ENCODE results near the gene WDR54.

Gene WDR54

DNA sequence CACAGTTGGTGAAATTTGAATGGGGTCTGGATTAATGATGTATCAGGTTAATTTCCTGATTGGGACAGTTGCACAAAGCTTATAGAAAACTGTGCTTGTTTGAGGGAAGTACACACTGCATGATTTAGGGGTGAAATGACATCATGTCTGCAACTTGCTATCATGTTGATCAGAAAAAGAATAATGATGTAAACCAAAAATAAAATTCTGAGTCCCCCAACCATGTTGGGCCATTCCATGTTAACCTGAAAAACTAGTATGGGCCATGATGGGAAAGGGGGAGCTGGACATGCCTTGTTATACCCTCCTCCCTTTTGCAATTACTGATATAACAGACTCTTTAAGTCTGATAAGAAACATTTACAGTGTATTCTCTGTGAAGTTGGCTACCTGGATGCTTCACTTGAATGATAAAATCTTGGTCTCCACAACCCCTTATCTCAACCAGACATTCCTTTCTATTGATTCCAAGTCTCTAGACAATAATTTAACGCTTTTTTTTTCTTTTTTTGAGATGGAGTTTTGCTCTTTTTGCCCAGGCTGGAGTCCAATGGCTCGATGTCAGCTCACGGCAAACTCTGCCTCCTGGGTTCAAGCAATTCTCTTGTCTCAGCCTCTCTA is 29.1 kb downstream of the WDR54 start:
- H3K27me3 ChIP-seq = peaks cover 30% of the 10 kb centered on the region
- no peak overlapping the region for H3K4me3 ChIP-seq (ENCODE audit: low read depth in 1 of 2, low read length in 1 of 2)
- H3K4me1 ChIP-seq (ENCODE audit: control insufficient read depth in 1 of 2, insufficient read depth in 1 of 2, low read depth in 1 of 2, low read length in 1 of 2) = peaks cover 13 to 14% of the 10 kb centered on the region in 2 experiments
- H3K9me3 ChIP-seq = no peaks in the 10 kb centered on the region
- no peaks in the 10 kb centered on the region for H3K36me3 ChIP-seq
- TF ChIP-seq, protein P1, sequence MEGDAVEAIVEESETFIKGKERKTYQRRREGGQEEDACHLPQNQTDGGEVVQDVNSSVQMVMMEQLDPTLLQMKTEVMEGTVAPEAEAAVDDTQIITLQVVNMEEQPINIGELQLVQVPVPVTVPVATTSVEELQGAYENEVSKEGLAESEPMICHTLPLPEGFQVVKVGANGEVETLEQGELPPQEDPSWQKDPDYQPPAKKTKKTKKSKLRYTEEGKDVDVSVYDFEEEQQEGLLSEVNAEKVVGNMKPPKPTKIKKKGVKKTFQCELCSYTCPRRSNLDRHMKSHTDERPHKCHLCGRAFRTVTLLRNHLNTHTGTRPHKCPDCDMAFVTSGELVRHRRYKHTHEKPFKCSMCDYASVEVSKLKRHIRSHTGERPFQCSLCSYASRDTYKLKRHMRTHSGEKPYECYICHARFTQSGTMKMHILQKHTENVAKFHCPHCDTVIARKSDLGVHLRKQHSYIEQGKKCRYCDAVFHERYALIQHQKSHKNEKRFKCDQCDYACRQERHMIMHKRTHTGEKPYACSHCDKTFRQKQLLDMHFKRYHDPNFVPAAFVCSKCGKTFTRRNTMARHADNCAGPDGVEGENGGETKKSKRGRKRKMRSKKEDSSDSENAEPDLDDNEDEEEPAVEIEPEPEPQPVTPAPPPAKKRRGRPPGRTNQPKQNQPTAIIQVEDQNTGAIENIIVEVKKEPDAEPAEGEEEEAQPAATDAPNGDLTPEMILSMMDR (IDR thresholded peaks at IDR 0.05) = no peak
- H3K27ac ChIP-seq = no peak overlapping the region

DNA sequence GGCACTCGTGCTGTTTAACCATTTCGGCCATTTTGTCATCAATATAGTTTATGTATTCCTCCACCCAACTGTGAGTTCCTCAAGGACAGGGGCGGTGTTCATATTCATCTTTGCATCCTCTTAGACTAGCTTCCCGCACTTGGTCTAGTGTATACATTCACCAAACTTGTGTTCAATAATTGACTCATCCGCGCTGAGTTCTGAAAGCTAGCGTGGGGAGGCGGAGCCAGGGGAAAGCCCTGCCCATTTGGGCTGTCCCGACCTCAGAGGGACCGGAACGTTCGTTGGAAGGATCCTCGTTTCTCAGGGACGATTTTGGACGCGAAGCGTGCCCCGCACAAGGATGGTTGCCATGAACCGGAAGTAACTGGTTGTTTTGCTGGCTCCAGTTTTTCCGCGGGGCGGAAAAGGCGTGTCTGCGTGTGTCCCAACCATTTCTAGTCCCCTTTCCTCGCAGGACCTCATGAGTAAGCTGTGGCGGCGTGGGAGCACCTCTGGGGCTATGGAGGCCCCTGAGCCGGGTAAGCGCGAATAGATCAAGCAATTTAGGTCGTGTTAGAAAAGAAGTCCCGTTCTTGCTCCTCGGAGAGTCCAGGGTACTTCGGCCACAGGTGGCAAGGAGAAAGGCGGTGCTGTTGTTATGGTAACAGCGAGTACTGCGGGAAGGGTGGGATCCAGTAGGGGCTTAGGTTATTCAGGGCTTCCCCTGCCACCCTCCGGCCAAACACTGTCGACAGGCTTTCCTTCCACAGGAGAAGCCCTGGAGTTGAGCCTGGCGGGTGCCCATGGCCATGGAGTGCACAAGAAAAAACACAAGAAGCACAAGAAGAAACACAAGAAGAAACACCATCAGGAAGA is 33.4 kb downstream of the WDR54 start, which contains the start of gene INO80B:
TSS of gene INO80B (plus strand) at position 434 of the 858 bp plus-strand sequence. CDS start at position 464, 30 bp downstream.
- TF ChIP-seq, protein P1 (IDR thresholded peaks at IDR 0.05) = peak; percentile 10
- Histone ChIP-seq H3K4me3 (ENCODE audit: low read depth in 1 of 2, low read length in 1 of 2) (peak within 1 kb of the TSS; percentile 85 to 97), H3K9me3 (no peaks in the 10 kb centered on the region), H3K27ac (peak within 1 kb of the TSS; percentile 83), H3K27me3 (peaks cover 6% of the 10 kb centered on the region), H3K4me1 (ENCODE audit: control insufficient read depth in 1 of 2, insufficient read depth in 1 of 2, low read depth in 1 of 2, low read length in 1 of 2) (peaks cover 40 to 44% of the 10 kb centered on the region in 2 experiments), H3K36me3 (peaks cover 4% of the 10 kb centered on the region)

DNA sequence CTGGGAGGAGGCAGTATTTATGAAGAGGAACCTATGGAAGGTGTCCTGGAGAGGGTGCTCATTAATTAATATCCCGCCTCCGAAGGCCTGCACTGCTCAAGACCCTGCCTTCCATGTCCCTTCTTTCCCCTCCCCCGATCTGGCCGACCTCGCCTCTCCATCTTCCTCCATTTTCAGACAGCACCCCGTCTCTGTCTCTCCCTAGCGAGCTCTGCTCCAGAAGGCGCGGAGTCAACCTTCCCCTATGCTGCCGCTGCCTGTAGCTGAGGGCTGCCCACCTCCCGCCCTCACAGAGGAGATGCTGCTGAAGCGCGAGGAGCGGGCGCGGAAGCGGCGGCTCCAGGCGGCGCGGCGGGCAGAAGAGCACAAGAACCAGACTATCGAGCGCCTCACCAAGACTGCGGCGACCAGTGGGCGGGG is 35.6 kb downstream of the WDR54 start:
- Histone ChIP-seq H3K9me3 (no peaks in the 10 kb centered on the region), H3K4me3 (ENCODE audit: low read depth in 1 of 2, low read length in 1 of 2) (peak overlapping the region; percentile 67 to 91), H3K36me3 (peaks cover 14% of the 10 kb centered on the region), H3K27me3 (no peaks in the 10 kb centered on the region), H3K27ac (peak overlapping the region; percentile 93), H3K4me1 (ENCODE audit: control insufficient read depth in 1 of 2, insufficient read depth in 1 of 2, low read depth in 1 of 2, low read length in 1 of 2) (peaks cover 40 to 44% of the 10 kb centered on the region in 2 experiments)
- TF ChIP-seq, protein P1 (IDR thresholded peaks at IDR 0.05) = no peak

DNA sequence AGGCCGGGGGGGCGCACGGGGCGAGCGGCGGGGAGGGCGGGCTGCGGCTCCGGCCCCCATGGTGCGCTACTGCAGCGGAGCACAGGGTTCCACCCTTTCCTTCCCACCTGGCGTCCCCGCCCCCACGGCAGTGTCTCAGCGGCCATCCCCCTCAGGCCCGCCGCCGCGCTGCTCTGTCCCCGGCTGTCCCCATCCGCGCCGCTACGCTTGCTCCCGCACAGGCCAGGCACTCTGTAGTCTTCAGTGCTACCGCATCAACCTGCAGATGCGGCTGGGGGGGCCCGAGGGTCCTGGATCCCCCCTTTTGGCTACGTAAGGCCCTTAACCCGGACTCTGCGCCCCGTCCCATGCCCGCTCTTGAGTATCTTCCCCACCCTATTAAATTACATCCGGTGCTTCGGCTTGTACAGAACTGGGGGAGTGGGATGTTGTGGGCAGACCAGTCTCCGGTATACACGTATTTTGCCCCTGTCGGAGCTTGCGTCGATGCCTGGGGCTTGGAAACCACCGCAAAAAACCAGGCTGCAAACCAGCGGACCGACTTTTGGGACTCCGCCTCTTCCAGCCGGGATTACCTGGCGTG is 36.1 kb downstream of the WDR54 start:
- Histone ChIP-seq H3K4me1 (ENCODE audit: control insufficient read depth in 1 of 2, insufficient read depth in 1 of 2, low read depth in 1 of 2, low read length in 1 of 2) (peaks cover 40 to 44% of the 10 kb centered on the region in 2 experiments), H3K9me3 (no peaks in the 10 kb centered on the region), H3K36me3 (peaks cover 19% of the 10 kb centered on the region), H3K4me3 (ENCODE audit: low read depth in 1 of 2, low read length in 1 of 2) (peak overlapping the region; percentile 67 to 91), H3K27me3 (no peaks in the 10 kb centered on the region), H3K27ac (peak overlapping the region; percentile 93)
- TF ChIP-seq, protein P1 (IDR thresholded peaks at IDR 0.05) = no peak

DNA sequence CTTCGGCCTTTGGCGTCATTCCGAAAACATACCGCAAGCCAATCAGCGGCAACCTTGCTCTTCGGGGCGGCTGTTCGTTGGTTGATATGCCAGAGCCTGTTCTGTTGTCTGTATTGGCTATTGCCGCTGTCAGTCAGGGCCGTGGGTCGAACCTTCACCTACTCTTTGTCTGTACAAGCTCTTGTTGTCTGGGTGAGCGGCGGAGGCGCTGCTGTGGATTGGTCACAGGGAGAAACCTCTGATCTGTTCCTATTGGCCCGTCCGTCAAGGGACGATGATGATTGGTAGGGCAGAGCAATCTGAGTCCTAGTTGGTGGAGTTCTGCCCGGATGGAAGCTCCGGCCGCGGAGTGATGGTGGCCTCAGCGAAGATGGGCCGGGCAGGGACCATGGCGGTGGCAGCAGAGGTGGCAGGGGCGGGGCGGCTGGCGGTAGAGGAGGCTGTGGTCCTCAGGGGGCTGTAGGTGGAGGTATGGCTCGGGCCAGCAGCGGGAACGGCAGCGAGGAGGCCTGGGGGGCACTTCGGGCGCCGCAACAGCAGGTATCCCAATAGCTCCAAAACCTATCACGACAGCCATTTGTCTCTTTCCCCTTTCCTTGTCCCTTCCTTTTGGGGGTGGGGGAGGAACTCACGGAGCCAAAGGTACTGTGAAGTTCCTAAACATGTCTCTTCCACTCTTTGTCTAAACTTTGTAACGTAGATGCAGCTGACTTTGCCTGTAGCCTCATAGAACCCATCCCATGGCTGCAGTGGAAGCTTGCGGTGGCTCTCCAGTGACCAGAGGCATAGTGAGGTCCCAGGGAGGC is 36.8 kb downstream of the WDR54 start, which contains the start of gene WBP1:
TSS of gene WBP1 (plus strand) at position 307 of the 806 bp plus-strand sequence. CDS start at position 472, 165 bp downstream.
- Histone ChIP-seq H3K4me1 (ENCODE audit: control insufficient read depth in 1 of 2, insufficient read depth in 1 of 2, low read depth in 1 of 2, low read length in 1 of 2) (peaks cover 40 to 44% of the 10 kb centered on the region in 2 experiments), H3K4me3 (ENCODE audit: low read depth in 1 of 2, low read length in 1 of 2) (peak within 1 kb of the TSS; percentile 67 to 91), H3K36me3 (peaks cover 24% of the 10 kb centered on the region), H3K27me3 (no peaks in the 10 kb centered on the region), H3K27ac (peak within 1 kb of the TSS; percentile 93), H3K9me3 (no peaks in the 10 kb centered on the region)
- TF ChIP-seq, protein P1 (IDR thresholded peaks at IDR 0.05) = no peak
